H1 (cell line): ENCODE results near the gene CCDC14. TPM values are rescaled to one million over a fixed set of nuclear protein-coding genes. Genes with fewer than 3 reads are reported as not detected.

ENCODE experiments used
- CTCF ChIA-PET: fragments of 300-600 bp; sonication (Branson Sonifier 250); formaldehyde crosslinking; loops from one replicate; lab custom pipeline; 2021; ENCODE audit not compliant: partially characterized antibody; lab: Charles Lee
- POLR2A ChIA-PET: fragments of 300-600 bp; sonication (Branson Sonifier 250); formaldehyde crosslinking; loops from one replicate; lab custom pipeline; 2021; ENCODE audit warnings: inconsistent platforms; ENCODE audit not compliant: partially characterized antibody; lab: Charles Lee
- DNase-seq, 2 experiments: peaks; one replicate each; pipeline versions ENCODE4 v3.0.0 to v3.0.0-alpha.2; 2010 to 2022; ENCODE audit warnings: low spot score in 2 of 2, low read depth in 1 of 2, mixed read lengths in 1 of 2
- FAIRE-seq: peaks from 2 replicates; lab custom pipeline; 2011; peaks lifted over from hg19 to GRCh38; lab: Jason Lieb, UNC
- H2AFZ ChIP-seq: 2 replicates; pipeline ENCODE4 v1.8.1; 2012; ENCODE audit warnings: low read length, inconsistent platforms
- H2AK5ac ChIP-seq: 2 replicates; pipeline ENCODE4 v1.6.1; 2013; ENCODE audit warnings: low read depth, low read length
- H2BK120ac ChIP-seq: replicated peaks from 2 replicates; pipeline ENCODE3; 2013; ENCODE audit warnings: low read depth, low read length, inconsistent platforms
- H2BK12ac ChIP-seq: 2 replicates; pipeline ENCODE4 v1.6.1; 2013; ENCODE audit warnings: low read depth, low read length
- H2BK15ac ChIP-seq: 2 replicates; pipeline ENCODE4 v1.6.1; 2013; ENCODE audit warnings: low read length
- H2BK20ac ChIP-seq: 2 replicates; pipeline ENCODE4 v1.6.1; 2013; ENCODE audit warnings: low read length
- H2BK5ac ChIP-seq: 2 replicates; pipeline ENCODE4 v1.6.1; 2013; ENCODE audit warnings: low read depth, low read length
- H3K14ac ChIP-seq: 2 replicates; pipeline ENCODE4 v1.6.1; 2013; ENCODE audit warnings: inconsistent platforms; ENCODE audit not compliant: insufficient read length
- H3K18ac ChIP-seq: 2 replicates; pipeline ENCODE4 v1.6.1; 2013; ENCODE audit warnings: low read length; ENCODE audit errors: extremely low read depth
- H3K23ac ChIP-seq: 2 replicates; pipeline ENCODE4 v1.6.1; 2013; ENCODE audit warnings: inconsistent platforms; ENCODE audit not compliant: insufficient read length
- H3K23me2 ChIP-seq: 2 replicates; pipeline ENCODE4 v1.6.1; 2013; ENCODE audit warnings: low read depth, low read length
- H3K27ac ChIP-seq: 2 replicates; pipeline ENCODE4 v1.6.1; 2011; ENCODE audit warnings: low read depth, low read length, inconsistent platforms
- H3K27me3 ChIP-seq, 4 experiments: replicated peaks in 1 of 4; 1 replicate in 1 of 4; 2 replicates in 3 of 4; pipeline versions ENCODE4 v1.6.1 to v1.8.1; 2011 to 2013; ENCODE audit warnings: low read length in 3 of 4, mild to moderate bottlenecking in 3 of 4, inconsistent platforms in 2 of 4, mixed read lengths in 2 of 4, moderate library complexity in 1 of 4; ENCODE audit not compliant: control insufficient read depth in 3 of 4, insufficient read depth in 3 of 4; ENCODE audit errors: extremely low read depth in 1 of 4
- H3K36me3 ChIP-seq, 4 experiments: 2 replicates each; pipeline versions ENCODE4 v1.6.1 to v1.8.1; 2011 to 2013; ENCODE audit warnings: mild to moderate bottlenecking in 4 of 4, low read length in 3 of 4, moderate library complexity in 2 of 4, control low read depth in 1 of 4, inconsistent platforms in 1 of 4; ENCODE audit not compliant: insufficient read depth in 4 of 4, control insufficient read depth in 2 of 4
- H3K4ac ChIP-seq: replicated peaks from 2 replicates; pipeline ENCODE3; 2013; ENCODE audit warnings: low read length, low read depth, mixed read lengths, inconsistent platforms; ENCODE audit not compliant: insufficient read length
- H3K4me1 ChIP-seq, 4 experiments: replicated peaks in 1 of 4; 1 replicate in 1 of 4; 2 replicates in 3 of 4; pipeline versions ENCODE4 v1.6.1 to v1.8.1; 2011 to 2013; ENCODE audit warnings: low read length in 3 of 4, inconsistent platforms in 2 of 4, mixed read lengths in 1 of 4; ENCODE audit not compliant: insufficient read depth in 4 of 4, control insufficient read depth in 3 of 4
- H3K4me2 ChIP-seq, 2 experiments: 2 replicates each; pipeline versions ENCODE4 v1.6.1 to v1.8.1; 2011 to 2013; ENCODE audit warnings: low read depth in 2 of 2, low read length in 2 of 2, control low read depth in 1 of 2, inconsistent platforms in 1 of 2, mild to moderate bottlenecking in 1 of 2; ENCODE audit not compliant: insufficient read depth in 1 of 2
- H3K4me3 ChIP-seq, 4 experiments: fragments of 200-600, 300-600 bp in 1 of 4; sonication (generic), shearing (Covaris generic), sonication (Bioruptor Twin) in 1 of 4; 2 replicates each; pipeline versions ENCODE4 v1.5.1 to v1.8.1; 2011 to 2016; ENCODE audit warnings: low read length in 4 of 4, low read depth in 3 of 4, control low read depth in 2 of 4, inconsistent platforms in 2 of 4, mild to moderate bottlenecking in 2 of 4, mixed read lengths in 1 of 4, moderate library complexity in 1 of 4; ENCODE audit not compliant: insufficient read depth in 2 of 4; ENCODE audit errors: extremely low read depth in 1 of 4
- H3K56ac ChIP-seq: replicated peaks from 2 replicates; pipeline ENCODE3; 2013; ENCODE audit warnings: low read depth, mild to moderate bottlenecking, mixed read lengths, low read length, inconsistent platforms; ENCODE audit not compliant: insufficient read length
- H3K79me1 ChIP-seq: 2 replicates; pipeline ENCODE4 v1.6.1; 2013; ENCODE audit warnings: low read depth, low read length, control low read depth
- H3K79me2 ChIP-seq, 2 experiments: 2 replicates each; pipeline versions ENCODE4 v1.6.1 to v1.8.1; 2012 to 2013; ENCODE audit warnings: low read length in 2 of 2, mild to moderate bottlenecking in 2 of 2, inconsistent platforms in 1 of 2; ENCODE audit not compliant: insufficient read depth in 2 of 2, control insufficient read depth in 1 of 2
- H3K9ac ChIP-seq, 4 experiments: replicated peaks in 1 of 4; 1 replicate in 1 of 4; 2 replicates in 3 of 4; pipeline versions ENCODE4 v1.6.1 to v1.8.1; 2011 to 2013; ENCODE audit warnings: low read depth in 3 of 4, low read length in 3 of 4, control low read depth in 2 of 4, mild to moderate bottlenecking in 2 of 4, moderate library complexity in 2 of 4, inconsistent platforms in 1 of 4; ENCODE audit errors: extremely low read depth in 1 of 4
- H3K9me3 ChIP-seq, 2 experiments: 2 replicates each; pipeline versions ENCODE4 v1.6.1 to v1.8.1; 2012 to 2013; ENCODE audit warnings: mild to moderate bottlenecking in 2 of 2, moderate library complexity in 2 of 2, control low read depth in 1 of 2, inconsistent platforms in 1 of 2, low read depth in 1 of 2, low read length in 1 of 2, mixed read lengths in 1 of 2; ENCODE audit not compliant: insufficient read depth in 2 of 2
- H4K20me1 ChIP-seq, 2 experiments: replicated peaks in 1 of 2; 2 replicates each; pipeline versions ENCODE3 to v1.8.1; 2011 to 2013; ENCODE audit warnings: inconsistent platforms in 2 of 2, low read length in 2 of 2, mild to moderate bottlenecking in 1 of 2; ENCODE audit not compliant: insufficient read depth in 2 of 2, control insufficient read depth in 1 of 2
- H4K5ac ChIP-seq: 2 replicates; pipeline ENCODE4 v1.6.1; 2013; ENCODE audit warnings: low read length, low read depth, mixed read lengths, inconsistent platforms; ENCODE audit not compliant: insufficient read length
- H4K8ac ChIP-seq: 2 replicates; pipeline ENCODE4 v1.8.0; 2013; ENCODE audit warnings: mild to moderate bottlenecking, moderate library complexity, low read length, inconsistent platforms; ENCODE audit not compliant: insufficient read depth; ENCODE audit errors: extremely low read depth
- H4K91ac ChIP-seq: replicated peaks from 2 replicates; pipeline ENCODE3; 2013; ENCODE audit warnings: low read length, mixed read lengths, inconsistent platforms; ENCODE audit not compliant: insufficient read length
- ATF2 ChIP-seq: IDR thresholded peaks from 2 replicates; pipeline ENCODE4 v1.6.1; 2012; ENCODE audit warnings: low read length, inconsistent platforms
- CHD2 ChIP-seq: IDR thresholded peaks from 2 replicates; pipeline ENCODE4 v1.6.1; 2012; ENCODE audit warnings: low read length, improper control_type of control experiment
- EZH2 ChIP-seq: fragments of 200-600 bp; sonication (generic); IDR thresholded peaks from 2 replicates; pipeline ENCODE4 v1.7.1; 2012; ENCODE audit warnings: low read depth, mild to moderate bottlenecking, moderate library complexity, low read length, inconsistent platforms; ENCODE audit not compliant: severe bottlenecking
- RBBP5 ChIP-seq: IDR thresholded peaks from 2 replicates; pipeline ENCODE4 v1.7.1; 2012; ENCODE audit warnings: low read depth, mild to moderate bottlenecking, inconsistent platforms, low read length, moderate library complexity, borderline replicate concordance
- RXRA ChIP-seq: IDR thresholded peaks from 2 replicates; pipeline ENCODE4 v1.6.1; 2011; ENCODE audit warnings: low read depth, mild to moderate bottlenecking, low read length, moderate library complexity; ENCODE audit not compliant: insufficient read depth
- SIN3A ChIP-seq, 2 experiments: IDR thresholded peaks in 1 of 2; conservative IDR thresholded peaks in 1 of 2; 2 replicates each; pipeline ENCODE4 v1.6.1; 2011 to 2012; ENCODE audit warnings: low read length in 2 of 2, improper control_type of control experiment in 1 of 2, low read depth in 1 of 2, mild to moderate bottlenecking in 1 of 2
- SRF ChIP-seq: IDR thresholded peaks from 2 replicates; pipeline ENCODE4 v1.6.1; 2011; ENCODE audit warnings: mild to moderate bottlenecking, low read depth, low read length, moderate library complexity
- SUZ12 ChIP-seq: fragments of 200-600 bp; sonication (generic); IDR thresholded peaks from 2 replicates; pipeline ENCODE4 v1.6.1; 2012; ENCODE audit warnings: mild to moderate bottlenecking, inconsistent platforms, low read length, moderate library complexity, mixed read lengths
- TEAD4 ChIP-seq: IDR thresholded peaks from 2 replicates; pipeline ENCODE4 v1.6.1; 2012; ENCODE audit warnings: low read depth, low read length, inconsistent platforms, mixed read lengths
- WGBS, 2 experiments: shearing (Covaris generic) in 1 of 2; methylation state at CpG; one replicate each; pipeline versions ENCODE4 v1.1.6 to v1.1.7; 2013 to 2015; ENCODE audit warnings: low lambda C conversion rate in 2 of 2, mixed read lengths in 2 of 2, inconsistent platforms in 1 of 2, low coverage in 1 of 2, missing lambda C conversion rate in 1 of 2; ENCODE audit not compliant: insufficient replicate concordance in 2 of 2, insufficient coverage in 1 of 2, insufficient read length in 1 of 2; ENCODE audit errors: extremely low coverage in 1 of 2, missing lambda C conversion rate in 1 of 2; 5-methylcytosine and 5-hydroxymethylcytosine counted together
- polyA plus RNA-seq, 7 experiments: library from polyadenylated mRNA; depleted of rRNA in 3 of 7; stranded (reverse) in 5 of 7; unstranded in 2 of 7; fragments of >200 nt in 5 of 7; fragments of 200-250 nt in 2 of 7; gene quantifications; 1 replicate in 5 of 7; 2 replicates in 1 of 7; 4 replicates in 1 of 7; pipeline versions ENCODE4 v1.2.1 to v1.2.3, GENCODE V29; 2011 to 2013; ENCODE audit warnings: missing spikeins in 2 of 7, mixed read lengths in 2 of 7
- total RNA-seq: library from RNA; stranded (reverse); fragmentation: NEBNext Ultra II Directional; extraction: Animal tissue kit (Norgen Biotek cat#: 25700); gene quantifications from 2 replicates; pipeline ENCODE4 v1.2.1, GENCODE V29; 2021

CCDC14 gene
- total and polyA plus RNA-seq, 2 of the 8 experiments (the other 6 are each of a cell fraction or from before 2014, with no cell fraction given): 53.6 to 95.7 TPM

- H4K91ac ChIP-seq: no peak overlapping the region
- H2AFZ ChIP-seq: no peak overlapping the region
- no peaks in the 10 kb centered on the region for H3K9me3 ChIP-seq
- no peak overlapping the region for H3K9ac ChIP-seq
- WGBS, 2 experiments: 93% methylated on average over 1 of the region's 1 CpG; no CpG with 5 or more reads in 1 of the 2 experiments
- POLR2A ChIA-PET: no interaction called here
- no peaks in the 10 kb centered on the region for H3K36me3 ChIP-seq
- no peak overlapping the region for H4K5ac ChIP-seq
- no peaks in the 10 kb centered on the region for H3K23me2 ChIP-seq
- H3K4ac ChIP-seq: no peak overlapping the region
- no peak overlapping the region for H3K18ac ChIP-seq
- H3K4me2 ChIP-seq: no peak overlapping the region
- no peak overlapping the region for H2BK5ac ChIP-seq
- FAIRE-seq (peak; percentile 24), DNase-seq (no peak)
- no peak overlapping the region for H2AK5ac ChIP-seq
- CTCF ChIA-PET: interaction anchor here (2.3 kb wide), 1 partner anchor 9 kb away, joined by 12 read pairs; no protein-coding TSS in a partner anchor
- H3K23ac ChIP-seq: no peak overlapping the region
- H4K20me1 ChIP-seq: no peaks in the 10 kb centered on the region
- H3K27ac ChIP-seq: no peak overlapping the region
- no peak overlapping the region for H2BK120ac ChIP-seq
- no peaks in the 10 kb centered on the region for H3K27me3 ChIP-seq
- H3K79me1 ChIP-seq: no peaks in the 10 kb centered on the region; the same call in 1 of the 2 replicates
- no peak overlapping the region for H2BK12ac ChIP-seq
- H3K14ac ChIP-seq: no peak overlapping the region
- H2BK15ac ChIP-seq: no peak overlapping the region
- H3K4me3 ChIP-seq: no peak overlapping the region
- no peaks in the 10 kb centered on the region for H3K79me2 ChIP-seq
- H3K56ac ChIP-seq: no peak overlapping the region
- no peak overlapping the region for H2BK20ac ChIP-seq
- peaks cover 0 to 3% (median 0%) of the 10 kb centered on the region in 4 experiments; a peak in 2 of 7 replicates for H3K4me1 ChIP-seq
- TF ChIP-seq EZH2 (no peak), SIN3A (conservative IDR thresholded peaks at IDR 0.05 in 1 of 2, IDR thresholded peaks at IDR 0.05 in 1 of 2; ENCODE audit: low read depth in 1 of 2, low read length in 2 of 2) (no peak), TEAD4 (no peak), SRF (no peak), SUZ12 (no peak), RXRA (no peak), RBBP5 (no peak), CHD2 (no peak), ATF2 (no peak)
- H4K8ac ChIP-seq: no peak overlapping the region
Measured at GRCh38 chr3:123872621-123873020, 88.4 kb downstream of the CCDC14 start.
